HG02885 (cell line): Measurements from ENCODE around the gene POLG2.
"Not testable (repeated sequence)": the region's sequence is repeated elsewhere in the genome, so short reads cannot be mapped to it uniquely, and the experiment has no call there.

Experiments
- ATAC-seq: cut with Tn5 transposase; IDR thresholded peaks from one replicate; pipeline ENCODE4 v1.9.1; 2021; ENCODE audit warnings: mild to moderate bottlenecking; ENCODE audit not compliant: unreplicated experiment, poor library complexity

The POLG2 gene

DNA sequence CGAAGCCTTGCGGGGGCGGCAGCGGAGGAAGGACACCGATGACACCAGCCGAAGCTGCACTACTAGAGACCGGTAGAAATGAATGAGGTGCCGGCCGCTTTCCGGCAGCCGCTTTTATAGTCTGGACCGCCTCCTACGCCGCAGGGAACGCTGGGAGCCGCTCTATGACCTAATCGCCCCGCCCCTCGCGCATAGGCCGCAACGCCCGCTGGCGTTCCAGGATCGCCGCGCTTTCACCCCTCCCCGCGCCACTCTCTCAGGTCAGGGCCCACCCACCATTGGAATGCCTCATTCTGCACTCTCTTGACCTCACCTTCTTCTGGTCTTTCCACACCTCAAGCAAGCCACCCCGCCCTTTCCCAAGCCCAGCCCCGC is 9.3 kb upstream of the POLG2 start, which contains the start of gene DDX5:
Gene DDX5, minus strand, starts transcription at position 89 of the 375 bp plus-strand sequence. CDS start 170 bp downstream, outside the sequence.
- ATAC-seq: peak; percentile 68

DNA sequence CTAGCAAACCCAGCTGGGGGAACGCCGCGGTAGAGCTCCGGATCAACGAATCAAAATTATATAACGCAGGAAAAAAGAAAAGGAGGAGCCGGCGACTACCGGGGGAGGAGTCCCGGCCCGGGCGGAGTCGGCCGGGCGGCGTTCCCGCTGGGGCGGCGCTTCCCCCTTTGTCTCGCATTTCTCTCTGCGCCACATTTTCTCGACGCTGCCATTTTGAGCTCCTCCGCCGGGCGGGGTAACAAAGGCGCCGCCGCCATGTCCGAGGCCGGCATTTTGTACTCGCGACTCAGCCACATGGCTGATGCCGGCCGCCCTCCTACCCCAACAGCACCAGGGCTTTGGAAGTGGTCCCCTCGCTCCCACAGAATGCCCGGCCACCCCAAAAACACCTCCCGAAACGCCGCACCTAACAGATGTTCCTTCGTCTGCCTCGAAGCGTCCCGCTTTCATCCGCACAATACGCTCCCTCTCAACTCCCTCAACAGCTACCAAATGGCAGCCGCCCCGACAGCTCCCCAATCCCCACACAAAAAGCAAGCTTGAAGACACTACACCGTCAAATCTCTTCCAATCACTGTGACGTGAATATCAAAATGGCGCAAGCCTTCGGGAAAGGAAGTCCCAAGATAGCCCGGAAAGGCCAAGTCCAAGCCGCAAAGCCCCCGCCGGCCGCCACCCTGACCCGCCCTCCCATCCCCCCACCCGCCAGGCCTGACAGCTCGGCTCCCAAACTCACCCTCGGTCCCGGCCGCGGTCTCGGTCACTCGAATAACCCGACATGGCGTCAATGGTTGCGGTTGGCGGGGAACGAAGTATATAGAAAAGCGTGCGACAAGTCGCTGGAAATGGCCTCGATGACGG is 8.7 kb upstream of the POLG2 start:
- peak; percentile 8 for ATAC-seq

DNA sequence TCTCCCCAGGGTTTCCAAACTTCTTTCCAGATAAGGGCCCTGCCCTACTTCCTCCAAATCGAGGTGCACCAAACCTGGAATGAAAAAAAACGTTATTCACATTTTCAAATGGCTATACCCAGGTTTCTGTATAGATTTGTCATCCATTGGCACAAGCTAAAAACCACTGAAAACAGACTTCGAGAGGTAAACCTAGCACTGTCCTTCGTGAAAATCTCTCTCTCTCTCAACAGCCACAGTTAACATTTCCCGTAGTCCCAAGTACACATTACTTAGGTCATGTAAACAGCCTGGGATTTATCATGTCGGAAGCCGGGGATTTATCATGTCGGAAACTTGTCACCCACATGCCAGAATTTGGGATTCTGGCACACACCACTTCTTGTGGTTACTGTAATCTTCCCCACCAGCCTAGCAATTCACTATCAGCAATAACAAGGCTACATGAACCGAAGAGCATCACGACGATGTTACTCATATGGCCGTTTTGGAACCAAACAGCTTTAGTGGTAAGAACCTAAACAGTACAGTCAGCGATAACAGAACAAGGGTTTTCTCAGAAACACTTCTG is 8.0 kb upstream of the POLG2 start:
- ATAC-seq: no peak

DNA sequence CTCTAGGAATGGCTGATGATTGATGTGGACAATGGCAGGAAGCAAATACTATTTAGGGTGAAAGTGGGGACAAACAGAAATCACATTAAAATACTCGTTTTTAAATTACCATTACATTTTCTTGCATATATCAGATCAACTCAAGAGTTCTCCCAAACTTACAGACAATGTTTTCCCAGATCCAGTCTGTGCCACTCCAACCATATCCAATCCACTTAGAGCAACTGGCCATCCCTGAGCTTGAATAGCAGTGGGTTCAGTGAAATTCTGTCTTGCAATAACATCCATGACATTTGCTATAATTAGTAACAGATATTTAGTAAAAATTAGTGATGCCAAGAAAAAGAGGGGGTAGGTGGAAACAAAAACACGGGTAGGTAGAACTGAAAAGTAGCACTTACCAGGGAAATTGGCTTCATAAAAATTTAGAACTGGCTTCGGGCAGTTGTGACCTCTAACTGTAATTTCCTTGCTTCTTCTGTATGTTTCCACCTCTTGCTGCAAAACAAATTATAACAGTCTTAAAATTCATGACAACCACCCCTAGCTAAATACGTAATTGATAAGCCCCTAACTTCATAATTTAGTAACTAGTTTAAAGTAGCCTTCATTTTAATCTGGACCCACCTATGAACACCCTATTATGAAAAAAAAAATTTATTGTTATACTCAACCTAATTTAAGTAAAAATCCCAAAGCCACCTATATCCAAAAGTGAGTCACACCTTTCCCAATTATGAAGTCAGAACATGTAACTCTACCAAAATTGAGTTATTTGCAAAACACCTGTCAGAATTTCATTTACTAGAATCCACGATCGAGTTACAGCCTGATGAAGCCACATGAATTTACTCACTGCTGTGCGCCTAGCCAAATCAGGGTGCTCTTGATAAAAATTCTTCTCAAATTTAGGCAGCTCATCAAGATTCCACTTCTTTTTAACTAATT is 7.2 kb upstream of the POLG2 start:
- no peak for ATAC-seq

DNA sequence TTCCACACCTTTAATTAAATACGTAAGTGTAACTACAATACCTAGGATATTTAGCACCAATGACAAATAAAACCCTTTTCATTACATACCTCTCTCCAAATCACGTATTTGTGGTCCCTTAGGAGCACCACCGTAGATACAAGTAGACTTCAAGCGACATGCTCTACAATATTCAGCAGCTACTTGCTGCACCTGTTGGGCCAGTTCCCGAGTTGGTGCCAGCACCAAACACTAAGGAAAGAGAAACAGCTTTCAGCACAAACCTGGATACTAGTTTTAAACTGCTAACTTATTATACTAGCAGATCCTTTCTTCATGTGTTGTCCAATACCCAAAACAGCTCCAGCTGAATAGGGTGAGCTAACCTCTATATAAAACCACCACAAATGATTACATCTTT is 6.5 kb upstream of the POLG2 start:
- ATAC-seq: no peak

DNA sequence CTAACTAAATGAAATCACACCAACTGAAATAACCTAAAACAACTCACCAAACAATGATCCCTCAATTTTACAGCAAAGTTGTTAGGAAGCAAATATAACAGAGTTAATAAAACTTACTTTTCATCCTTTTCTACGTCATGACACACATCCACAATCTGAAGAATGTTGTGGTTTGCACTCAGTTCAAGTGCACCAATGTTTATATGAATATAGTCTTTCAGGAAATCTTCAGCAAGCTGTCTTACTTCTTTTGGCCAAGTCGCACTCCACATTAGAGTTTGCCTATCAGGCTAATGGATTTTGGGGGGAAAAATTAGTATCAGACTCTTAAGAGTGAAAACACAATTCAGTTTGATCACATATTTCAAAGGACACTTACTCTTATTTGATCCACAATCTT is 6.0 kb upstream of the POLG2 start:
- no peak for ATAC-seq

DNA sequence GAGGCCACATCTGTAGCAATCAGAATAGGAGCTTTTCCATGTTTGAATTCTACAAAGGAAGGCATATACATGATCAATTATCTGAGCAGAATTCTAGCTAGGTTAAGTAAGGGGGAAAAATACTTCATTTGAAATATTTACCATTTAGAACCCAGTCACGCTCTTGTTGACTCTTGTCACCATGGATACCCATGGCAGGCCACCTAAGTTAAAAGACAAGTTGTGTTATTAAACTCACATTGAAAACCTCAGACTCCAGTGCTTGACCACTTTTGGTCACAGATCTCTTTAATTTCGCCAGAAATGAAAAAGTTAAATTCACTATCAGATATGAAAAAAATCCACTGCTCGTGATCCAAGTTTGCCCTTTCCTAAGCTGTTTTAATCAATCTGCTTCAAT is 5.2 kb upstream of the POLG2 start:
- no peak for ATAC-seq

DNA sequence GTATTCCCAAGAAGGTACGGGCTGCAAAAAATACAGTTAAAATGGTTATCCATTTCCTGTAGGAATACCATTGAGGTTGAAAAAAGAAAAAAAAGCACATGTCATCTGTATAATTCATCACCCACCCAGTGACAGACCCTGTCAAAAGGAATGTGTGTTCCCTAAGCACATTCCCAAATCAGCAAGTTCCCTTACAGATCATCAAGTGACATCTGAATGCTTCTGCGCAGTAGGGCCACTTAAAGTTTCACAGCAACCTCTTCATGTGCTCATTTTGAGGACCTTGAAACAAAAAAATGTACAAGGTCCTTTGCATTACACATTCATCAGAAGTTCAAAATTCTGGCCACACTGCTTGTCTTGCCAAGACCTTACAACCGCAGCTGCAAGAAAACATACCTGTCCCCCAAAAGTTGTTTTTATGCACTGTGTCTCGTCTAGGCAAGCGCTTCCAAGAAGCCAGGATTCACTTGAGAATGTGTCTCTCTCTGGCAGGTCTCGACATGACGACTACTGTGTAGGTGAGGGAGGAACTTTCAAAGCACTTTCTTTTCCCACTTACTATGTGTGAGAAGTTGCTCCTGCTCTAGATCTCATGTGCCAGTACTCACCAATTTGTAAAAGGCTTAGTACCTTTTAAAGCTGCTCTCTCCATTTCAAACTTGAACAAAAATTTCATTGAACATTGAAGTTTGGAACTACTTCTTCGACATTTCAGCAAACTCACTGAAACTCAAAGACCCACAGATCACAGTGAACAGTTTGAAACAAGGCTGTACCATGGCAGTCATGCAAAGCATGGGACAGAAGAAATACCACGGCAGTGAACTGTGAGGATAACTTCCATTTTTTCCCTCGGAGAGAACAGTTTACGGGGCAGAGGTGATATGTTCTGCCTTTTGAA is 4.3 kb upstream of the POLG2 start:
- no peak for ATAC-seq

DNA sequence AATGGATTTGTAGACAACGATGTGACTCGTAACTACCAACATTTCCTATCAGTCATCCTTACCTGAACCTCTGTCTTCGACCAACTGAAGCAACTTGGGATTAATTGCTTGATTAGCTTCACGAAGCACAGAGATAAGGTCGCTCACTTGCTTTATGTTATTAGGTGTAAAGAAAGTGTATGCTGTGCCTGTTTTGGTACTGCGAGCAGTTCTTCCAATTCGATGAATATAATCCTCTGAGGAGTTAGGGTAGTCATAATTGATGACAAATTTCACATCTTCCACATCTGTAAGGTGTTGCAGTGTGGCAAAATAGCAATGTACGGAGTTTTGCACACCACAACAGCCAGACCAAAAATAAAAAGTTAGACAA is 3.6 kb upstream of the POLG2 start:
- no peak for ATAC-seq

DNA sequence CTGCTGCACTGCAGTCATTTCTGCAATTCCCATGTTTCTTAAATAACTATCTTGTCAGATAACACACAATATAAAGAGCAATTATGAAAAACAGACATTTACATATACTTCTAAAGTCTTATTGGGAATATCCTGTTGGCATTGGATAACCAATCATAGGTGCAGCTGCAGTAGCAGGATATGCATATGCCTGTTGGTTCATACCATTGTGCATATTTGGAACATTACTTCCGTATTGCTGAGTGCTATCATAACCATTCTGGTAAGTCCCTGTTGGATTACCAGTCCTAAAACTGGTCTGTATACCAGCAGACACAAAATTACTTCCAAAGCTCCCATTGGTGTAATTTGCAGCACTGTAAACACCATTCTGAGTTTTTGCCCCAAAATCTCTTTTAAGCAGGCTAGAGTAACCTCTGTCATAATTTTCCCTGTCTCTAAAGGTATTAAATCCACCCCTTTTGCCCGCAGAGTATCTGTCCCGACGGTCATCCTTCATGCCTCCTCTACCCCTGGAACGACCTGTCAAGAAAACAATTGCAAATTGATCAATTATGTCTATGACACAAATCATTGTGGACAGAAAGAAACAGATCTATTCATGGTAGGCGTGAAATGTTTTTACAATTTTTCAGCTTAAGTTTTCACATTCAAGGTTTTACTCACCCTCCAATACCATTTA is 3.1 kb upstream of the POLG2 start:
- no peak for ATAC-seq

DNA sequence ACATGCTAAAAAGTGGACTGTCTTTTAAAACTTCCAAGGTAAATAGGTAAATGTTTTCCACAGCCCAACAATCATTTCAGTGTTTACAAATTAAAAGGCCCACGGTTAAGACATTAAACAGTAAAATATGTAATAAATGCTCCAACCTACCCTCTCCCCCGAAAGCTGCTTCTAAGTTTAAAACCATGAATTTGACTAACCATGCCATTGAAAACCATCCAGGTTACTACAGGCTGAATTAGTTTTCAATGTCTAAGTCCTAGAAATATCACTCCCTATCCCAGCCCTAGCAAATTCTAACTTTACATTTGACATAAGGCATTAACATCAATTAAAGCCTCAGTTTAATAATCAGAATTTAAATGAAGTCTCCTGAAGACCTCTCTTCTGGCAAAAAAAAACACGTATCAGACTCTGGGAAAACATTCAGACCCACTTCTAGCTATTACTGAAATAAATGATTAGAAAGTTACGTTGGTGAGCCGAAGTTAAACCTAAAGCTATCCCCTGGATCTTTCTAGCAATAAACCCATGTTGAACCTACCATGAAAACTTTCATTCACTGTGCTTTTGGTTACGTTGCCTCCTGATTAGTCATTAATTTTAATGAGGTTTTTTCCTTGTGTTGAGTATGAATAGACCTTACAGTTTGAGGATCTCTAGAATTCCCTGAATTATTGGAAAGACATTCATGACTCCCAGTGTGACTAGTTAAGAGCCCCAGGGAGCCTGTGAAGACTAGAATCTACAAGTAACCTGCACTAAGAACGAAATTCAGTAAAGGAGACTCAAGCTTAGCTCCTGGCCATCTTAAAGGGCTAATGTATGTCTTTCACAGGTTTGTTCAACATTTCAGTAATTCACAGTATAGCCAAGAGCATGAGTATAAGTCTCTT is 1.7 kb upstream of the POLG2 start:
- no peak for ATAC-seq

DNA sequence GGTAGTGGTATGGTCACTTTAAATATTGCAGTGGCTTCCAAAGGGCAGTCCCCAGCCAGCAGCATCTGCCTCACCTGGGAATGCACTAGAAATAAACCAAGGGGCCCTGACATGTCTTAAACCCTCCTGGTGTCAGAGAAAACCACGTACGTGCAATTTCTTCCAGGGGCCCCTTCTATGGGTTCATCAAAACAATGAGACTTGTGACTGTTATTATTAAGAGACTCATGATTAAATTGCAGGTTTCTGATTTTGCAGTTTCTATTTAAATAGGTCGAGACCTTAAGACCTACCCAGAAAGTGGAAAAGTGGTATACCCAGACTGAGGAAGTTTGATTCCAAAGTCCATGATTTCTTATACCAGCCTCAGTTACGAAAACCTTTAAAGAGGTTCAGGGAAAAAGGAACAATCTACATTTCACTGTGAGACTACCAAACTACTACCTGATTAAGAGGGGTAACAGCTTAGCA is 746 bp upstream of the POLG2 start:
- ATAC-seq: no peak

DNA sequence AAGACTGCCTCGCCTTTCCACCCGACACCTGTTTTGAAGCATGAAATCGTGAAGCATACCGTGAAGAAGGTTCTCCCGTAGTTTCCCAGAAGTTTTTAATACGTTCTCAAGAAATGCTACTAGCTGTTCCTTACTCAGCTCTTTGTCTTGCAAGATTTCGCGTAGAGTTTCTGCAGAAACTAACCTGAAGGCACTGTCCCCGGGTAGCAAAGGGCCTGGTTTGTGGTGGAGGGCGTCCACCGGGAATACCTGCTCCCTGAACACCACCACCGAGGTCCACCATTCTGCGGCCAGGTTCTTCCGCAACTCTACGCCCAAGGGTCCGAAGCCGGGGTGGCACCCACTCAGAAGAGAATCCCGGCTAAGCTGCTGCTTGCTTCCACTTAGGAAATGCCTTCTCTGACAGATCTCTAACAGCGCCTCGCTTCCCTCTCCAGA is 487 bp downstream of the POLG2 start:
- no peak for ATAC-seq

DNA sequence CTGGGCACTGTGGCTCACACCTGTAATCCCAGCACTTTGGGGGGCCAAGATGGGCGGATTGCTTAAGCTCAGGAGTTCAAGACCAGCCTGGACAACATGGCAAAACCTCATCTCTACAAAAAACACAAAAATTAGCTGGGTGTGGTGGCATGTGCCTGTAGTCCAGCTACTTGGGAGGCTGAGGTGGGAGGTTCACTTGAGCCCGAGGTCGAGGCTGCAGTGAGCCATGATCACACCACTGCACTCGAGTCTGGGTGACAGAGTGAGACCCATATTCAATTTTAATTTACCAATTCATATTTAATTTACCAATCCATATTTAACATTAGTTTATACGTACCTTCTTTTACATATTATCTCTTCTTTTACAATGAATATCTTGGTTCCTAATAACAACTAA is 1.6 kb downstream of the POLG2 start:
- not testable (repeated sequence) for ATAC-seq

DNA sequence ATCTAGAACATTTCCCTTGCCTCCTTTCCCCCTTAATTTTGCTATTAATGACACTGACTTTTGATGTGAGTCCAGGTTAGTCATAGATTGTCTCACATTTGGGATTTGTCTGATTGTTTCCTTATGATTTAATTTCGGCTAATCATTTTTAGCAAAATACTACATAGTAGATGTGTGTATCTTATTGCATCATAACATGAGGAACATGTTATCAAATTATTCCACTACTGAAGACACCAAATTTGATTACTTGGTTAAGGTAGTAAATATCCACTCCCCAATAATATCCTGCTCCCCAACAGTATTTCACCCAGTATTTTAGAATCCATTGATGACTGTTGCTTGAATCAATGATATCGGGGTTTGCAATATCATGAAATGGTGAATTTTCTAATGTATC is 2.7 kb downstream of the POLG2 start:
- ATAC-seq: no peak

DNA sequence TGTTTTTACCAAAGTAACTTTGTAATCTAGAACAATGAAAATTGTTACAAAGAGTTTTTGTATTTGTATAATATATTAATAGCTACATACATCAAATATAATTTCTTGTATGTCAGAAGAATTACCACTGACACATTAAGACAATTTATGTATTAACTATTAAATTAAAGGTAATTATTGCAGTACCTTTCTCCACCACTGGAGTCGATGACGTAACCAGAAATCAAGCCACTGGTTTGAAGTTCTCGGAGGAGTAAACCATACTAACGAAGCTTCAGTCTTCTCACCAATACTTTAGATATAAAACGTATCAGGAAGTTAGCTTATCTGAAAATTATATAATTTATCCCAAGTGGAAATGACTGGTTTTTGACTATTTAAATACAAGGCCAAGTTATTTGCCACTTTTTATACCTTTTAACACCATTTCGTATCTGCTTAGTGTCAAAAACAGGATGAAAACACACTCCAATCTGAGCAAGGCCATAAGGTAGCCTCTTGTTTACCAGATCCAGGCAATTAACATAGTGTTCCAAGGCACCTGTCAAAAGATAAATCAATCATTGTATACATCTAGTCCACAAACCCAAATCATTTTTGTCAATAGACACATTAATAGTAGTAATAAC is 4.3 kb downstream of the POLG2 start:
- no peak for ATAC-seq

DNA sequence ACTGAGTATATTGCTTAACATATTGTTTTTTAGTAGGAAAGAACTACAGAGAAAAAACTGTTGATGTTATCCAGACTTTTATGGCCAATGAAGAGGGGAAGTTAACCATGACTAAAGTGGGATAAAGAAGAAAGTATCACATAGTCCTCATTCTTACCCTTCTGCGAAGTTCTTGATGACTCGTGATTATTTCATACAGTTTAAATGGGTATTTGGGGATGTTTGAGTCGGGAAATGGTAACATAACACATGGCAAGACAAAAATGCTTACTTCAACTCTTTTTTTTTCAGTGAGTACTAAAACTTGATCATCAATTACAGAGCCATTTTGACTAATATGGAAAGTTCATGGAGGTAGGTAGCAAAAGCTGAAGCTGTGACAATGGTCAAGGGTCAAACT is 4.9 kb downstream of the POLG2 start:
- ATAC-seq: no peak
